ENCODE measurements around the gene CASP8AP2. TPM values are rescaled to one million over a fixed set of nuclear protein-coding genes. Genes with fewer than 3 reads are reported as not detected.
"Not testable (repeated sequence)": the region's sequence is repeated elsewhere in the genome, so short reads cannot be mapped to it uniquely, and the experiment has no call there.

CASP8AP2 gene
- 13.0 and 14.4 TPM in 2 replicates for total RNA-seq

DNA sequence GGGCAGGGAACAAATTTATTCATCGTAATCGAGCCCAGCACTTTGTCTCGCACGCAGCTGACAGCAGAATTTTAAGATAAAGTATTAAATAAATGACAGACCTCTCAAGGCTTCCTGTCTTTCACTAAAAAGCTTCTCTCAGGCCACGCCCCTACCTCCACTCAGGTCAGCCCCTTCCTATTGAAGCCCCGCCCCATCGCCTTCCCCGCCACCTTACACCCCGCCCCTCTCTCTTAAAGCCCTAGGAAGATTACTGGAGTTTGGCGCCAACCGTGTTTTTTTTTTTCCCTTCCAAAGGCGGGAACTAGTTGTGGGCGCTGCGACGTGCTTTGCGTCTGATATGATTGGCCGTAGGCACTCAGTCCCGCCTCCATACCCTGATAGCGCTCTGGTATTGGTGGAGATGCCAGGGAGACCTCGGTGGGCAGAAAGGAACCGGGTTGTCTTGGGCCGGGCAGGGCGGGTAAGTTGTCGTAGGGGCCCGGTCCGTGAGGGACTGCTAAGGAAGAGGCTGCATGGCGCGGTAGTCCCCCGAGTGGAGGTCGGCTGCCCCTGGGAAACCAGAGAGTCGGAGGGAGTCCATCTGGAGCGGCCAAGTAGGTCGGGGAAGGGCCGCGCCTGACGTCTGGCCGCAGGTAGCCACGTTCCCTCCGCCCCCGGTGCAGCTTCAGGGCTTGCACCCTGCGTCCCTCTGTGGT, at the start of gene CASP8AP2:
TSS of gene CASP8AP2 (plus strand) at position 409 of the 698 bp plus-strand sequence.
- H4K20me1 ChIP-seq (ENCODE audit: insufficient read depth, low read length): no peaks in the 10 kb centered on the region

GRCh38 chr6:89781070-89782034, 48.3 kb upstream of the CASP8AP2 start:
- DNase-seq (ENCODE audit: insufficient read length, low spot score, missing footprints): no peak
- Histone ChIP-seq H3K9me3 (ENCODE audit: low read depth, low read length) (no peaks in the 10 kb centered on the region), H3K27me3 (ENCODE audit: insufficient read depth, low read length) (no peaks in the 10 kb centered on the region), H3K4me2 (ENCODE audit: insufficient read depth, low read length) (no peak overlapping the region), H3K79me2 (ENCODE audit: insufficient read depth, low read length) (no peaks in the 10 kb centered on the region), H2AFZ (ENCODE audit: low read length) (no peak overlapping the region), H3K4me3 (ENCODE audit: insufficient read depth, low read length) (no peak overlapping the region), H3K36me3 (ENCODE audit: insufficient read depth, low read length) (peaks cover 42% of the 10 kb centered on the region), H3K4me1 (ENCODE audit: insufficient read depth, low read length) (no peaks in the 10 kb centered on the region), H3K27ac (ENCODE audit: low read depth, low read length) (no peak overlapping the region), H4K20me1 (ENCODE audit: insufficient read depth, low read length) (no peaks in the 10 kb centered on the region)
- TF ChIP-seq CTCF (IDR thresholded peaks at IDR 0.05; ENCODE audit: extremely low read depth, low read depth, low read length): no peak

More for the DNA sequence above, at the start of gene CASP8AP2:
- no peak for TF ChIP-seq CTCF (IDR thresholded peaks at IDR 0.05; ENCODE audit: extremely low read depth, low read depth, low read length)
- peak; percentile 99 for DNase-seq (ENCODE audit: insufficient read length, low spot score, missing footprints)
- no peaks in the 10 kb centered on the region for H3K27me3 ChIP-seq (ENCODE audit: insufficient read depth, low read length)
- H2AFZ ChIP-seq (ENCODE audit: low read length): peak within 1 kb of the TSS; percentile 100
- peak within 1 kb of the TSS; percentile 92 for H3K4me3 ChIP-seq (ENCODE audit: insufficient read depth, low read length)
- peaks cover 6% of the 10 kb centered on the region for H3K36me3 ChIP-seq (ENCODE audit: insufficient read depth, low read length)
- H3K79me2 ChIP-seq (ENCODE audit: insufficient read depth, low read length): peaks cover 31% of the 10 kb centered on the region
- H3K4me2 ChIP-seq (ENCODE audit: insufficient read depth, low read length): peak within 1 kb of the TSS; percentile 100
- H3K9me3 ChIP-seq (ENCODE audit: low read depth, low read length): no peaks in the 10 kb centered on the region
- peak within 1 kb of the TSS; percentile 68 for H3K27ac ChIP-seq (ENCODE audit: low read depth, low read length)
- H3K4me1 ChIP-seq (ENCODE audit: insufficient read depth, low read length): peaks cover 15% of the 10 kb centered on the region

DNA sequence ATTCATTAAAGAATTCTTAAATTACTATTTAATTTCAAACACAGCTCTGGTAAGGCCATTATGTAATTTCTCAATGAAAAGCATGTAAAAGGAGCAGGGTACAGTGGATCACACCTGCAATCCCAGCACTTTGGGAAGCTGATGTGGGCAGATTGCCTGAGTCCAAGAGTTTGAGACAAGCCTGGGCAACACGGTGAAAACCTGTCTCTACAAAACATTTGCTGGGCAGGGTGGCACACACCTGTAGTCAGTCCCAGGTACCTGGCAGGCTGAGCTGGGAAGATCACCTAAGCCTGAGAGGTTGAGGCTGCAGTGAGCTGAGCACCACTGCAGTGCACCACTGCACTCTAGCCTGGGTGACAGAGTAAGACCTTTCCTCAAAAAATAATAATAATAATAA, 47.5 kb upstream of the CASP8AP2 start:
- no peak overlapping the region for H3K4me3 ChIP-seq (ENCODE audit: insufficient read depth, low read length)
- DNase-seq (ENCODE audit: insufficient read length, low spot score, missing footprints): no peak
- H3K9me3 ChIP-seq (ENCODE audit: low read depth, low read length): no peaks in the 10 kb centered on the region
- no peak for TF ChIP-seq CTCF (IDR thresholded peaks at IDR 0.05; ENCODE audit: extremely low read depth, low read depth, low read length)
- H3K4me1 ChIP-seq (ENCODE audit: insufficient read depth, low read length): no peaks in the 10 kb centered on the region
- H3K27me3 ChIP-seq (ENCODE audit: insufficient read depth, low read length): no peaks in the 10 kb centered on the region
- peaks cover 45% of the 10 kb centered on the region for H3K36me3 ChIP-seq (ENCODE audit: insufficient read depth, low read length)
- H4K20me1 ChIP-seq (ENCODE audit: insufficient read depth, low read length): no peaks in the 10 kb centered on the region
- no peak overlapping the region for H2AFZ ChIP-seq (ENCODE audit: low read length)
- H3K27ac ChIP-seq (ENCODE audit: low read depth, low read length): no peak overlapping the region
- no peak overlapping the region for H3K4me2 ChIP-seq (ENCODE audit: insufficient read depth, low read length)
- no peaks in the 10 kb centered on the region for H3K79me2 ChIP-seq (ENCODE audit: insufficient read depth, low read length)

DNA sequence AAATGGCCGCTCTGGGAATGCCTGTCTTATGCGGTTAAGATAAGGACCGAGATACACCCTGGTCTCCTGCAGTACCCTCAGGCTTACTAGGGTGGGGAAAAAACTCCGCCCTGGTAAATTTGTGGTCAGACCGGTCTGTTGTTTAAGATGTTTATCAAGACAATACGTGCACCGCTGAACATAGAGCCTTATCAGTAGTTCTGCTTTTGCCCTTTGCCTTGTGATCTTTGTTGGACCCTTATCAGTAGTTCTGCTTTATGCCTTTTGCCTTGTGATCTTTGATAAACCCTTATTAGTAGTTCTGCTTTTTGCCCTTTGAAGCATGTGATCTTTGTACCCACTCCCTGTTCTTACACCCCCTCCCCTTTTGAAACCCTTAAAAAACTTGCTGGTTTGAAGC, 46.4 kb upstream of the CASP8AP2 start:
- not testable (repeated sequence) for H3K79me2 ChIP-seq (ENCODE audit: insufficient read depth, low read length); H3K4me3 ChIP-seq (ENCODE audit: insufficient read depth, low read length); H3K4me1 ChIP-seq (ENCODE audit: insufficient read depth, low read length); H3K27ac ChIP-seq (ENCODE audit: low read depth, low read length); H3K4me2 ChIP-seq (ENCODE audit: insufficient read depth, low read length); H3K27me3 ChIP-seq (ENCODE audit: insufficient read depth, low read length); H2AFZ ChIP-seq (ENCODE audit: low read length); DNase-seq (ENCODE audit: insufficient read length, low spot score, missing footprints); H3K9me3 ChIP-seq (ENCODE audit: low read depth, low read length); H4K20me1 ChIP-seq (ENCODE audit: insufficient read depth, low read length)
- H3K36me3 ChIP-seq (ENCODE audit: insufficient read depth, low read length): peaks cover 51% of the 10 kb centered on the region

All from osteoblast (primary cell).